PC-3 (cell line): ENCODE data around the gene RPL13. TPM values are rescaled to one million over a fixed set of nuclear protein-coding genes. Genes with fewer than 3 reads are reported as not detected.

Source experiments
- ATAC-seq: fragments of 200-7000 bp; cut with Tn5 transposase; 2 replicates; pipeline ENCODE4 v1.9.1; 2020; ENCODE audit warnings: mild to moderate bottlenecking, moderate library complexity
- BruUV-seq: library from RNA; stranded (reverse); fragments of 400-500 nt; replicated peaks from 2 replicates; lab custom pipeline; 2021; lab: Mats Ljungman, UMichigan
- CTCF ChIA-PET: fragments of 300-600 bp; sonication (Branson Sonifier 250); formaldehyde crosslinking; loops from one replicate; lab custom pipeline; 2022; ENCODE audit warnings: antibody characterized with exemption; lab: Charles Lee
- POLR2A ChIA-PET: fragments of 300-600 bp; sonication (Branson Sonifier 250); formaldehyde crosslinking; loops from one replicate; lab custom pipeline; 2022; ENCODE audit warnings: antibody characterized with exemption; ENCODE audit not compliant: unreplicated experiment; lab: Charles Lee
- DNase-seq: peaks from one replicate; pipeline ENCODE4 v3.0.0-alpha.2; 2015
- H2AFZ ChIP-seq: fragments of 300-600 bp; sonication (generic); 2 replicates; pipeline ENCODE4 v1.6.0; 2016; ENCODE audit warnings: antibody characterized with exemption, low read length
- H3F3A ChIP-seq: fragments of 300-600 bp; sonication (generic); one replicate; pipeline ENCODE4 v1.6.0; 2017; ENCODE audit warnings: antibody characterized with exemption, low read length, control low read depth, mild to moderate bottlenecking; ENCODE audit not compliant: unreplicated experiment
- H3K27ac ChIP-seq: fragments of 300-600 bp; sonication (generic); 2 replicates; pipeline ENCODE4 v1.5.1; 2016; ENCODE audit warnings: mild to moderate bottlenecking, low read length
- H3K27me3 ChIP-seq: fragments of 300-600 bp; sonication (generic); 2 replicates; pipeline ENCODE4 v1.6.1; 2016; ENCODE audit warnings: low read length, mixed read lengths
- H3K36me3 ChIP-seq: fragments of 300-600 bp; sonication (generic); 2 replicates; pipeline ENCODE4 v1.6.1; 2016; ENCODE audit warnings: low read depth, mixed run types, low read length, mixed read lengths
- H3K4me1 ChIP-seq: fragments of 300-600 bp; sonication (generic); 2 replicates; pipeline ENCODE4 v1.5.1; 2016; ENCODE audit warnings: low read length; ENCODE audit not compliant: insufficient read depth
- H3K4me2 ChIP-seq: fragments of 300-600 bp; sonication (generic); 2 replicates; pipeline ENCODE4 v1.6.0; 2016; ENCODE audit warnings: low read length
- H3K4me3 ChIP-seq: fragments of 300-600 bp; sonication (generic); 2 replicates; pipeline ENCODE4 v1.5.1; 2016; ENCODE audit warnings: mild to moderate bottlenecking, low read length, mixed read lengths
- H3K79me2 ChIP-seq: fragments of 300-600 bp; sonication (generic); 2 replicates; pipeline ENCODE4 v1.6.1; 2017; ENCODE audit warnings: low read length, mixed read lengths
- H3K9ac ChIP-seq: fragments of 300-600 bp; sonication (generic); 2 replicates; pipeline ENCODE4 v1.6.0; 2016; ENCODE audit warnings: mild to moderate bottlenecking, low read length
- H3K9me2 ChIP-seq: fragments of 300-600 bp; sonication (generic); replicated peaks from 2 replicates; pipeline ENCODE4 v1.6.1; 2016; ENCODE audit warnings: mixed run types, low read length, mixed read lengths
- H3K9me3 ChIP-seq: fragments of 300-600 bp; sonication (generic); 2 replicates; pipeline ENCODE4 v1.6.1; 2016; ENCODE audit warnings: low read length, mixed read lengths
- H4K20me1 ChIP-seq: fragments of 300-600 bp; sonication (generic); 2 replicates; pipeline ENCODE4 v1.6.1; 2016; ENCODE audit warnings: low read length, mixed read lengths
- EZH2 ChIP-seq: fragments of 300-600 bp; sonication (generic); IDR thresholded peaks from one replicate; pipeline ENCODE4 v1.6.1; 2017; ENCODE audit warnings: antibody characterized with exemption, mild to moderate bottlenecking, low read length; ENCODE audit not compliant: unreplicated experiment
- EZH2phosphoT487 ChIP-seq: fragments of 300-600 bp; sonication (generic); IDR thresholded peaks from 2 replicates; pipeline ENCODE4 v1.6.1; 2018; ENCODE audit warnings: mild to moderate bottlenecking, antibody characterized with exemption, low read length, borderline replicate concordance
- intact Hi-C: fragments of 100-400 bp; cut with micrococcal nuclease; formaldehyde crosslinking; loops from 2 replicates; pipeline ENCODE4 v1.9.0; 2023
- total RNA-seq: library from RNA; depleted of rRNA; stranded (reverse); fragments of >200 nt; gene quantifications from 2 replicates; pipeline ENCODE4 v1.2.3, GENCODE V29; 2014; rRNA removed
- TF ChIP-seq, protein P1 (sequence below): fragments of 300-600 bp; sonication (generic); conservative IDR thresholded peaks from 2 replicates; pipeline ENCODE4 v1.5.1; 2017; ENCODE audit warnings: antibody characterized with exemption, low read depth, mild to moderate bottlenecking, low read length

RPL13 gene
- total RNA-seq, 1 experiment from 2014 or later, result 3,236 TPM

DNA sequence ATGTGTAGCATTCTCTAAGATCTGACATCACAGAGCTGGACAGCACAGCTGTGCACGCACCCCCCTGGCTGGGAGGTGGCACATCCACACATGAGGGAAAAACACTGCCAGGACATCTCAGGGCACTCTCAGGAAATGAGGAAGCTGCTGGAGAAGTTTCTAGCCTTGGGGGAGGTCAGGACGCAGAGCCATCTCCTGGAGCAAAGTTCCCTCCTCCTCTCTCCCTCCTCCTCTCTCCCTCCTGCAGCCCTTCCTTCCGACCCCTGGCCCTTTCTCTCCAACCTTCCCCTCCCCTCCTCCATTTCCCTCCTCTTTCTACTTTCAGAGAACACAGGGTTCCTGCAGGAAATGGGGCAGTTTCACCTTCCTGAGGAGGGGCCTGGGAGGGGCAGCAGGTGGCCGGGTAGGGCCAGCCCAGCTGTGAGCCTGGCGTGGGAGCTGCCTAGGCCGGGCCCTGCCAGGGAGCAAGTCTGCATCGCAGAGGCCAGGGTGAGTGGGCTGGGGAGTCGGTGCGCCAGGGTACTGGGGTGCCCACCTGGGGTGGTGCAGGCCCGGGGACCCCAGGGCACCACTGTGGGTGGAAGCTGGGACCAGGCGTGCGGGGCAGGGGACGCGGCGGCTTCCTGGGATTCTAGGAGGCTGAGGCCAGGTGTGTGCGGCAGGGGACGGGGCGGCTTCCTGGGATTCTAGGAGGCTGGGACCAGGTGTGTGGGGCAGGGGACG is 52.9 kb downstream of the RPL13 start, which contains the start of gene DPEP1:
Gene DPEP1 (plus strand): TSS at position 412 of the 723 bp plus-strand sequence. CDS start 16,769 bp downstream, outside the sequence.
- H3F3A ChIP-seq, result no peaks in the 10 kb centered on the region
- intact Hi-C loops, result no loop called here
- no peaks in the 10 kb centered on the region for H3K9me2 ChIP-seq
- H3K27ac ChIP-seq, result no peak within 1 kb of the TSS
- BruUV-seq, result no TSS peak
- no peaks in the 10 kb centered on the region for H3K9me3 ChIP-seq
- H2AFZ ChIP-seq, result no peak within 1 kb of the TSS
- no peaks in the 10 kb centered on the region for H4K20me1 ChIP-seq
- H3K36me3 ChIP-seq, result no peaks in the 10 kb centered on the region
- H3K4me3 ChIP-seq, result no peak within 1 kb of the TSS
- no peak within 1 kb of the TSS for H3K4me2 ChIP-seq
- no peaks in the 10 kb centered on the region for H3K79me2 ChIP-seq
- no peak within 1 kb of the TSS for H3K9ac ChIP-seq
- H3K4me1 ChIP-seq, result no peaks in the 10 kb centered on the region
- no peak for TF ChIP-seq EZH2phosphoT487
- no peak for TF ChIP-seq EZH2
- TF ChIP-seq, protein P1, sequence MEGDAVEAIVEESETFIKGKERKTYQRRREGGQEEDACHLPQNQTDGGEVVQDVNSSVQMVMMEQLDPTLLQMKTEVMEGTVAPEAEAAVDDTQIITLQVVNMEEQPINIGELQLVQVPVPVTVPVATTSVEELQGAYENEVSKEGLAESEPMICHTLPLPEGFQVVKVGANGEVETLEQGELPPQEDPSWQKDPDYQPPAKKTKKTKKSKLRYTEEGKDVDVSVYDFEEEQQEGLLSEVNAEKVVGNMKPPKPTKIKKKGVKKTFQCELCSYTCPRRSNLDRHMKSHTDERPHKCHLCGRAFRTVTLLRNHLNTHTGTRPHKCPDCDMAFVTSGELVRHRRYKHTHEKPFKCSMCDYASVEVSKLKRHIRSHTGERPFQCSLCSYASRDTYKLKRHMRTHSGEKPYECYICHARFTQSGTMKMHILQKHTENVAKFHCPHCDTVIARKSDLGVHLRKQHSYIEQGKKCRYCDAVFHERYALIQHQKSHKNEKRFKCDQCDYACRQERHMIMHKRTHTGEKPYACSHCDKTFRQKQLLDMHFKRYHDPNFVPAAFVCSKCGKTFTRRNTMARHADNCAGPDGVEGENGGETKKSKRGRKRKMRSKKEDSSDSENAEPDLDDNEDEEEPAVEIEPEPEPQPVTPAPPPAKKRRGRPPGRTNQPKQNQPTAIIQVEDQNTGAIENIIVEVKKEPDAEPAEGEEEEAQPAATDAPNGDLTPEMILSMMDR, result no peak
- POLR2A ChIA-PET, result no interaction called here
- CTCF ChIA-PET, result no interaction called here
- no peaks in the 10 kb centered on the region for H3K27me3 ChIP-seq
- no peak; the same call in 1 of the 2 replicates for ATAC-seq
- DNase-seq, result no peak

- Histone ChIP-seq H3K9me3 (no peaks in the 10 kb centered on the region), H3K4me1 (no peaks in the 10 kb centered on the region), H3K27ac (no peak overlapping the region), H3F3A (no peaks in the 10 kb centered on the region), H3K27me3 (no peaks in the 10 kb centered on the region), H3K9me2 (no peaks in the 10 kb centered on the region), H3K9ac (no peak overlapping the region), H3K4me3 (no peak overlapping the region), H3K36me3 (no peaks in the 10 kb centered on the region), H3K4me2 (no peak overlapping the region), H3K79me2 (no peaks in the 10 kb centered on the region), H4K20me1 (no peaks in the 10 kb centered on the region), H2AFZ (no peak overlapping the region)
- CTCF ChIA-PET, result no interaction called here
- no peak for DNase-seq
- BruUV-seq, result no TSS peak
- intact Hi-C loops, result no loop called here
- TF ChIP-seq EZH2 (no peak), EZH2phosphoT487 (no peak)
- TF ChIP-seq, protein P1, result no peak
- POLR2A ChIA-PET, result no interaction called here
- ATAC-seq, result no peak
Measured at GRCh38 chr16:89613954-89614459, 53.5 kb downstream of the RPL13 start.

Other genes with a start within 250 kb of the RPL13 start
- 65.0 and 92.6 TPM in 2 replicates for gene ANKRD11, start 70.1 kb upstream of the RPL13 start, total RNA-seq
- gene SPG7, start 52.3 kb upstream of the RPL13 start, total RNA-seq, result 94.3 and 106 TPM in 2 replicates
- 29.7 and 49.2 TPM in 2 replicates for gene CPNE7, start 15.1 kb downstream of the RPL13 start, total RNA-seq
- 0.23 TPM in 1 of 2 replicates, not detected in the other for gene DPEP1, start 53.0 kb downstream of the RPL13 start, total RNA-seq
- gene CHMP1A, start 97.0 kb downstream of the RPL13 start, total RNA-seq, result 108 and 133 TPM in 2 replicates
- gene SPATA33, start 97.2 kb downstream of the RPL13 start, total RNA-seq, result 7.9 and 10.1 TPM in 2 replicates
- gene CDK10, start 126.0 kb downstream of the RPL13 start, total RNA-seq, result 50.0 and 51.1 TPM in 2 replicates
- 12.2 and 21.5 TPM in 2 replicates for gene SPATA2L, start 141.0 kb downstream of the RPL13 start, total RNA-seq
- gene VPS9D1, start 160.2 kb downstream of the RPL13 start, total RNA-seq, result 4.4 and 6.7 TPM in 2 replicates
- 30.1 and 32.7 TPM in 2 replicates for gene ZNF276, start 160.9 kb downstream of the RPL13 start, total RNA-seq